Smooth muscle cell (in vitro differentiated cells): Measurements from ENCODE around the gene TMEM170B. TPM values are rescaled to one million over a fixed set of nuclear protein-coding genes. Genes with fewer than 3 reads are reported as not detected.
"Not testable (repeated sequence)": the region's sequence is repeated elsewhere in the genome, so short reads cannot be mapped to it uniquely, and the experiment has no call there.

Source experiments
- DNase-seq: peaks from one replicate; lab custom pipeline; 2025; ENCODE audit not compliant: unreplicated experiment; lab: John Stamatoyannopoulos, UW
- H2AFZ ChIP-seq: fragments of 200-600 bp; sonication (generic); 2 replicates; pipeline ENCODE4 v1.6.0; 2016; ENCODE audit warnings: antibody characterized with exemption, low read depth, mild to moderate bottlenecking
- H3F3A ChIP-seq: fragments of 200-600 bp; sonication (generic); 2 replicates; pipeline ENCODE4 v1.6.0; 2017; ENCODE audit warnings: antibody characterized with exemption, low read depth
- H3K27ac ChIP-seq: fragments of 200-600 bp; sonication (generic); 2 replicates; pipeline ENCODE4 v1.5.1; 2016; ENCODE audit warnings: low read depth, mild to moderate bottlenecking
- H3K27me3 ChIP-seq: fragments of 200-600 bp; sonication (generic); 2 replicates; pipeline ENCODE4 v1.6.1; 2016; ENCODE audit warnings: low read depth, mild to moderate bottlenecking
- H3K36me3 ChIP-seq: fragments of 200-600 bp; sonication (generic); 2 replicates; pipeline ENCODE4 v1.5.1; 2016; ENCODE audit warnings: low read depth
- H3K4me1 ChIP-seq: fragments of 200-600 bp; sonication (generic); 2 replicates; pipeline ENCODE4 v1.5.1; 2016; ENCODE audit warnings: low read depth
- H3K4me2 ChIP-seq: fragments of 200-600 bp; sonication (generic); 2 replicates; pipeline ENCODE4 v1.6.0; 2016; ENCODE audit warnings: mild to moderate bottlenecking
- H3K4me3 ChIP-seq: fragments of 200-600 bp; sonication (generic); 2 replicates; pipeline ENCODE4 v1.5.1; 2016; ENCODE audit warnings: mild to moderate bottlenecking
- H3K79me2 ChIP-seq: fragments of 200-600 bp; sonication (generic); 2 replicates; pipeline ENCODE4 v1.6.0; 2016; ENCODE audit warnings: low read depth, mild to moderate bottlenecking
- H3K9ac ChIP-seq: fragments of 200-600 bp; sonication (generic); 2 replicates; pipeline ENCODE4 v1.6.0; 2016; ENCODE audit warnings: low read depth
- H3K9me3 ChIP-seq: fragments of 200-600 bp; sonication (generic); replicated peaks from 2 replicates; pipeline ENCODE4 v1.5.1; 2016; ENCODE audit warnings: low read depth
- H4K20me1 ChIP-seq: fragments of 200-600 bp; sonication (generic); 2 replicates; pipeline ENCODE4 v1.6.0; 2016; ENCODE audit warnings: low read depth
- CTCF ChIP-seq: fragments of 200-600 bp; sonication (generic); IDR thresholded peaks from 2 replicates; pipeline ENCODE4 v1.5.1; 2017; ENCODE audit warnings: borderline replicate concordance, mild to moderate bottlenecking, antibody characterized with exemption; ENCODE audit not compliant: insufficient read depth, poor library complexity, severe bottlenecking
- WGBS: methylation state at CpG from one replicate; pipeline ENCODE4 v1.1.7; 2016; ENCODE audit warnings: low lambda C conversion rate; 5-methylcytosine and 5-hydroxymethylcytosine counted together
- polyA plus RNA-seq: library from polyadenylated mRNA; unstranded; fragments of >200 nt; fragmentation: Nextera tagmentation; extraction: Ambion mirVana; gene quantifications from 2 replicates; pipeline ENCODE4 v1.2.1, GENCODE V29; 2016
- total RNA-seq: library from RNA; depleted of rRNA; stranded (reverse); fragments of >200 nt; gene quantifications from 2 replicates; pipeline ENCODE4 v1.2.3, GENCODE V29; 2014

TMEM170B gene
- total and polyA plus RNA-seq, 2 experiments from 2014 or later: 0.50 to 0.81 TPM

GRCh38 chr6:11543919-11544518 lies 6.5 kb downstream of the TMEM170B start:
- no peak overlapping the region for H3K4me2 ChIP-seq
- H3K9ac ChIP-seq: no peak overlapping the region
- no peaks in the 10 kb centered on the region for H3K79me2 ChIP-seq
- DNase-seq: no peak
- no peaks in the 10 kb centered on the region for H4K20me1 ChIP-seq
- peaks cover 2% of the 10 kb centered on the region for H3F3A ChIP-seq
- no peaks in the 10 kb centered on the region for H3K36me3 ChIP-seq
- H3K4me1 ChIP-seq: no peaks in the 10 kb centered on the region
- no peak overlapping the region for H3K4me3 ChIP-seq
- TF ChIP-seq CTCF: no peak
- H3K9me3 ChIP-seq: no peaks in the 10 kb centered on the region
- peaks cover 12% of the 10 kb centered on the region for H3K27me3 ChIP-seq
- H2AFZ ChIP-seq: no peak overlapping the region
- WGBS: 92% methylated on average over 4 of the region's 4 CpGs
- no peak overlapping the region for H3K27ac ChIP-seq

GRCh38 chr6:11547846-11548245 lies 10.3 kb downstream of the TMEM170B start:
- peaks cover 12% of the 10 kb centered on the region for H3K27me3 ChIP-seq
- not testable (repeated sequence) for H3F3A ChIP-seq, H3K4me1 ChIP-seq, H3K79me2 ChIP-seq, H4K20me1 ChIP-seq, DNase-seq, H3K9ac ChIP-seq, H3K4me2 ChIP-seq, H3K9me3 ChIP-seq, H3K4me3 ChIP-seq, H3K36me3 ChIP-seq, H3K27ac ChIP-seq, H2AFZ ChIP-seq

GRCh38 chr6:11548578-11548977 lies 11.0 kb downstream of the TMEM170B start:
- WGBS: 98% methylated on average over 4 of the region's 4 CpGs
- not testable (repeated sequence) for H3K4me3 ChIP-seq, H3K27me3 ChIP-seq

GRCh38 chr6:11551053-11551452 lies 13.5 kb downstream of the TMEM170B start:
- Histone ChIP-seq H3K27me3 (no peaks in the 10 kb centered on the region), H3K27ac (no peak overlapping the region), H3K36me3 (no peaks in the 10 kb centered on the region), H2AFZ (no peak overlapping the region), H3K79me2 (no peaks in the 10 kb centered on the region), H3K4me2 (no peak overlapping the region), H3K4me3 (no peak overlapping the region), H3K4me1 (no peaks in the 10 kb centered on the region), H3K9me3 (no peaks in the 10 kb centered on the region), H3K9ac (no peak overlapping the region), H3F3A (no peaks in the 10 kb centered on the region), H4K20me1 (no peaks in the 10 kb centered on the region)
- no peak for TF ChIP-seq CTCF
- 74% methylated on average over 1 of the region's 1 CpG for WGBS
- no peak for DNase-seq

More at GRCh38 chr6:11548578-11548977, 11.0 kb downstream of the TMEM170B start:
- not testable (repeated sequence) for H3K36me3 ChIP-seq, H3K9ac ChIP-seq, H3K9me3 ChIP-seq, H4K20me1 ChIP-seq, H3K27ac ChIP-seq, H2AFZ ChIP-seq, H3K4me2 ChIP-seq, H3K79me2 ChIP-seq, DNase-seq, H3F3A ChIP-seq, H3K4me1 ChIP-seq

- DNase-seq: no peak
- Histone ChIP-seq H3K4me2 (no peak overlapping the region), H3K4me3 (no peak overlapping the region), H3K79me2 (no peaks in the 10 kb centered on the region), H3F3A (no peaks in the 10 kb centered on the region), H3K9ac (no peak overlapping the region), H3K27ac (no peak overlapping the region), H4K20me1 (no peaks in the 10 kb centered on the region), H3K36me3 (no peaks in the 10 kb centered on the region), H3K4me1 (no peaks in the 10 kb centered on the region), H2AFZ (no peak overlapping the region), H3K27me3 (no peaks in the 10 kb centered on the region), H3K9me3 (no peaks in the 10 kb centered on the region)
- TF ChIP-seq CTCF: no peak
These were observed 14.9 kb downstream of the TMEM170B start for GRCh38 chr6:11552442-11552841.
